PC-9 (cell line): Measurements from ENCODE around the gene ERBB2. TPM values are rescaled to one million over a fixed set of nuclear protein-coding genes. Genes with fewer than 3 reads are reported as not detected.

Source experiments
- BruUV-seq: library from RNA; stranded (reverse); fragments of 400-500 nt; replicated peaks from 2 replicates; lab custom pipeline; 2021; lab: Mats Ljungman, UMichigan
- CTCF ChIA-PET: fragments of 300-600 bp; sonication (Branson Sonifier 250); formaldehyde crosslinking; loops from one replicate; lab custom pipeline; 2022; ENCODE audit warnings: antibody characterized with exemption; lab: Charles Lee
- POLR2A ChIA-PET: fragments of 300-600 bp; sonication (Branson Sonifier 250); formaldehyde crosslinking; loops from one replicate; lab custom pipeline; 2022; ENCODE audit warnings: antibody characterized with exemption; ENCODE audit not compliant: unreplicated experiment; lab: Charles Lee
- DNase-seq, 2 experiments: peaks; one replicate each; pipeline versions ENCODE4 v3.0.0 to v3.0.0-alpha.2; 2015 to 2022; ENCODE audit warnings: mixed read lengths in 1 of 2
- H2AFZ ChIP-seq: fragments of 200-600 bp; sonication (generic); 2 replicates; pipeline ENCODE4 v1.8.1; 2017; ENCODE audit warnings: antibody characterized with exemption
- H3F3A ChIP-seq: fragments of 200-600 bp; sonication (generic); 2 replicates; pipeline ENCODE4 v1.8.1; 2017; ENCODE audit warnings: antibody characterized with exemption, mild to moderate bottlenecking, low read depth; ENCODE audit not compliant: insufficient read depth
- H3K27ac ChIP-seq: fragments of 200-600 bp; sonication (generic); 2 replicates; pipeline ENCODE4 v1.6.1; 2016; ENCODE audit warnings: mixed run types
- H3K27me3 ChIP-seq: fragments of 200-600 bp; sonication (generic); 2 replicates; pipeline ENCODE4 v1.6.1; 2016; ENCODE audit warnings: low read depth, mixed run types; ENCODE audit not compliant: insufficient read depth
- H3K36me3 ChIP-seq: fragments of 200-600 bp; sonication (generic); 2 replicates; pipeline ENCODE4 v1.6.1; 2016; ENCODE audit warnings: low read depth, mixed run types
- H3K4me1 ChIP-seq: fragments of 200-600 bp; sonication (generic); replicated peaks from 2 replicates; pipeline ENCODE4 v1.6.1; 2016; ENCODE audit warnings: mixed run types; ENCODE audit not compliant: insufficient read depth
- H3K4me2 ChIP-seq: fragments of 200-600 bp; sonication (generic); 2 replicates; pipeline ENCODE4 v1.6.1; 2017; ENCODE audit warnings: mixed run types
- H3K4me3 ChIP-seq: fragments of 200-600 bp; sonication (generic); 2 replicates; pipeline ENCODE4 v1.6.1; 2016; ENCODE audit warnings: mixed run types
- H3K79me2 ChIP-seq: fragments of 200-600 bp; sonication (generic); 2 replicates; pipeline ENCODE4 v1.6.1; 2017; ENCODE audit warnings: low read depth, mixed run types
- H3K9me2 ChIP-seq: fragments of 200-600 bp; sonication (generic); 2 replicates; pipeline ENCODE4 v1.8.1; 2017; ENCODE audit warnings: mild to moderate bottlenecking; ENCODE audit not compliant: insufficient read depth
- H3K9me3 ChIP-seq: fragments of 200-600 bp; sonication (generic); 2 replicates; pipeline ENCODE4 v1.8.1; 2016; ENCODE audit warnings: low read depth; ENCODE audit not compliant: insufficient read depth
- H4K20me1 ChIP-seq: fragments of 200-600 bp; sonication (generic); 2 replicates; pipeline ENCODE4 v1.8.1; 2017; ENCODE audit not compliant: insufficient read depth
- CTCF ChIP-seq: fragments of 200-600 bp; sonication (generic); conservative IDR thresholded peaks from 2 replicates; pipeline ENCODE4 v1.6.1; 2017; ENCODE audit warnings: mixed run types, antibody characterized with exemption, mild to moderate bottlenecking, moderate library complexity
- EZH2 ChIP-seq: fragments of 200-600 bp; sonication (generic); IDR thresholded peaks from 2 replicates; pipeline ENCODE4 v1.8.0; 2017; ENCODE audit warnings: antibody characterized with exemption, low read depth
- intact Hi-C: fragments of 100-400 bp; cut with micrococcal nuclease; formaldehyde crosslinking; loops from one replicate; pipeline ENCODE4 v1.10.0; 2022; ENCODE audit not compliant: unreplicated experiment
- total RNA-seq: library from RNA; stranded (reverse); gene quantifications from 2 replicates; pipeline ENCODE4 v1.2.3, GENCODE V29; 2021

Gene ERBB2
- total RNA-seq, 1 experiment from 2014 or later: 90.6 TPM

- ChIA-PET CTCF (interaction anchor here (0.7 kb wide), 1 partner anchor 134 kb away, joined by 3 read pairs; no protein-coding TSS in a partner anchor), POLR2A (interaction anchor here (0.6 kb wide), 2 partner anchors 11 to 27 kb away, joined by 3 to 4 read pairs; no protein-coding TSS in a partner anchor)
- no peaks in the 10 kb centered on the region for H3K79me2 ChIP-seq
- no peak overlapping the region for H3K27ac ChIP-seq
- no peak overlapping the region for H2AFZ ChIP-seq
- no peaks in the 10 kb centered on the region for H3K36me3 ChIP-seq
- no peak for TF ChIP-seq EZH2
- no peak for TF ChIP-seq CTCF
- no peaks in the 10 kb centered on the region for H3K9me3 ChIP-seq
- no peak for DNase-seq
- H3F3A ChIP-seq: peaks cover 12% of the 10 kb centered on the region; the same call in 1 of the 2 replicates
- no peaks in the 10 kb centered on the region for H4K20me1 ChIP-seq
- no peak overlapping the region for H3K4me3 ChIP-seq
- intact Hi-C loops: loop anchor here (10.0 kb wide), 2 partner anchors 169 to 199 kb away; partner anchors contain the start of genes LRRC3C and ORMDL3
- H3K4me2 ChIP-seq: no peak overlapping the region
- no TSS peak for BruUV-seq
- H3K4me1 ChIP-seq: peaks cover 33% of the 10 kb centered on the region
- no peaks in the 10 kb centered on the region for H3K27me3 ChIP-seq
- H3K9me2 ChIP-seq: no peaks in the 10 kb centered on the region
Measured at GRCh38 chr17:39755554-39756379, 55.9 kb downstream of the ERBB2 start.

GRCh38 chr17:39756380-39757079 is 56.7 kb downstream of the ERBB2 start:
- intact Hi-C loops: loop anchor here (10.0 kb wide), 2 partner anchors 168 to 198 kb away; partner anchors contain the start of genes LRRC3C and ORMDL3
- Histone ChIP-seq H3K9me2 (no peaks in the 10 kb centered on the region), H3K9me3 (no peaks in the 10 kb centered on the region), H3K36me3 (no peaks in the 10 kb centered on the region), H3K79me2 (no peaks in the 10 kb centered on the region), H2AFZ (no peak overlapping the region), H3K4me2 (no peak overlapping the region), H3K27me3 (no peaks in the 10 kb centered on the region), H3K4me3 (no peak overlapping the region), H3F3A (peaks cover 7% of the 10 kb centered on the region; the same call in 1 of the 2 replicates), H3K4me1 (peaks cover 27% of the 10 kb centered on the region), H4K20me1 (no peaks in the 10 kb centered on the region), H3K27ac (no peak overlapping the region)
- TF ChIP-seq EZH2 (no peak), CTCF (no peak)
- no TSS peak for BruUV-seq
- ChIA-PET POLR2A (interaction anchor here (0.6 kb wide), 1 partner anchor 10 kb away, joined by 4 read pairs; no protein-coding TSS in a partner anchor), CTCF (no interaction called here)
- no peak for DNase-seq

- Histone ChIP-seq H2AFZ (no peak overlapping the region), H3K4me2 (no peak overlapping the region), H3K9me3 (no peaks in the 10 kb centered on the region), H3K79me2 (no peaks in the 10 kb centered on the region), H3K27me3 (no peaks in the 10 kb centered on the region), H3F3A (peaks cover 7% of the 10 kb centered on the region; the same call in 1 of the 2 replicates), H4K20me1 (no peaks in the 10 kb centered on the region), H3K36me3 (no peaks in the 10 kb centered on the region), H3K4me1 (peaks cover 20% of the 10 kb centered on the region), H3K9me2 (no peaks in the 10 kb centered on the region), H3K27ac (no peak overlapping the region), H3K4me3 (no peak overlapping the region)
- no peak for DNase-seq
- POLR2A ChIA-PET: no interaction called here
- intact Hi-C loops: loop anchor here (10.0 kb wide), 2 partner anchors 168 to 198 kb away; partner anchors contain the start of genes LRRC3C and ORMDL3
- BruUV-seq: no TSS peak
- CTCF ChIA-PET: no interaction called here
- TF ChIP-seq CTCF (no peak), EZH2 (no peak)
Measured at GRCh38 chr17:39757176-39757662, 57.4 kb downstream of the ERBB2 start.
